GM12892 (cell line): Measurements from ENCODE around the gene CDC14C.

Experiments
- POLR2A ChIP-seq: IDR thresholded peaks from 2 replicates; pipeline ENCODE4 v1.6.1; 2011; ENCODE audit warnings: low read depth, low read length, control low read depth
- POLR2AphosphoS5 ChIP-seq: IDR thresholded peaks from 2 replicates; pipeline ENCODE4 v1.6.1; 2011; ENCODE audit warnings: low read depth, low read length, control low read depth
- TAF1 ChIP-seq: IDR thresholded peaks from 2 replicates; pipeline ENCODE4 v1.6.1; 2011; ENCODE audit warnings: low read depth, mild to moderate bottlenecking, control low read depth, low read length, borderline replicate concordance

- TF ChIP-seq POLR2A (no peak), POLR2AphosphoS5 (no peak), TAF1 (no peak)
Observed at GRCh38 chr7:48971173-48971572, 46.8 kb downstream of the CDC14C start.
